Progenitor cell of endocrine pancreas (in vitro differentiated cells): ENCODE data around the gene DENND2C. TPM values are rescaled to one million over a fixed set of nuclear protein-coding genes. Genes with fewer than 3 reads are reported as not detected.

Experiments used
- DNase-seq: peaks from one replicate; pipeline ENCODE4 v3.0.0; 2021; ENCODE audit warnings: low spot score; ENCODE audit not compliant: unreplicated experiment
- H3K27ac Mint-ChIP-seq: 2 replicates; pipeline ENCODE4 v1.8.0; 2021; ENCODE audit warnings: mild to moderate bottlenecking, moderate library complexity, mixed read lengths
- H3K27me3 Mint-ChIP-seq: 2 replicates; pipeline ENCODE4 v1.8.0; 2021; ENCODE audit warnings: mixed read lengths
- H3K36me3 Mint-ChIP-seq: 2 replicates; pipeline ENCODE4 v1.8.0; 2022; ENCODE audit warnings: mixed read lengths; ENCODE audit not compliant: insufficient read depth
- H3K4me1 Mint-ChIP-seq: 2 replicates; pipeline ENCODE4 v1.8.0; 2021; ENCODE audit warnings: low read depth, mixed read lengths
- H3K4me3 Mint-ChIP-seq: 2 replicates; pipeline ENCODE4 v1.8.0; 2021; ENCODE audit warnings: low read depth, mild to moderate bottlenecking, moderate library complexity, mixed read lengths
- H3K9me3 Mint-ChIP-seq: 2 replicates; pipeline ENCODE4 v1.8.0; 2021; ENCODE audit warnings: low read depth, mixed read lengths
- total RNA-seq: library from RNA; stranded (reverse); gene quantifications from 2 replicates; pipeline ENCODE4 v1.2.1, GENCODE V29; 2021
- TF ChIP-seq, protein P1 (sequence below): fragments of 200-600 bp; sonication (generic); IDR thresholded peaks from one replicate; pipeline ENCODE4 v1.5.0; 2021; ENCODE audit warnings: antibody characterized with exemption, mild to moderate bottlenecking; ENCODE audit not compliant: unreplicated experiment

Gene DENND2C
- total RNA-seq, 1 donor from 2014 or later = 10.6 TPM

DNA sequence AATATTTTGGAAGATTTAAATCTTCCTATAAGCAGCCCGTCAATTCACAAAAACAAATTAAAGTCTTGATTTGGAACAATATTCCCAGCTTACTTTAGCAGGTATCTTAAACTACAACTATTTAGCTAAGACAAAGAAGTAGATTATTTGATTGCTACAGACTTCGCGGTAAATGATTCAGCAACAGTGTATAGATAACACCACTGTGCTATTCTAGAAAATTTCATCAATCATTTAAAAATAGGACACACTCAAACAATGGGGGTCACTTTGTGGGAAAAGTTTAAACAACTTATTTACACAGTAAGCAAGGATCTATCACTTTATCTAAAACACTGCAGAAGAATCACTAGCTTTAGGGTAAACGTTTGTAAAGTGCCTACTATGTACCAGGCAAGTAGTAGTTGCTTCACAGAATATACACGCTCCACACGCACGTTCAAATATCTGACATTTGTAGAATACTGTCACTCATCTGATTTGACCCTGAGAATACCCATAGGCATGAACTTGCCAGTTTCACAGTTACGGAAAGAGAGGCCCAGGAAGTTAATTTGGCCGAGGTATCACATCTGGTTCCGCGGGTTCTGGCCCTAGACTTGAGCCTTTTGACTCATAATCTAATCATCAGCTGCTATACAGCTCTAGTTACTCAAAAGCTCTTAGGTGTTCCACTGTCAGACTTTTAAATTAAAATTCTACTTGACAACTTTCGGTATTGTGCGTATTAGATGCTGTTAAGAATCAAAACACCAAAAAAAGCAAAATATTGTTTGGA is 876 bp downstream of the DENND2C start:
- no peak for DNase-seq
- TF ChIP-seq, protein P1, sequence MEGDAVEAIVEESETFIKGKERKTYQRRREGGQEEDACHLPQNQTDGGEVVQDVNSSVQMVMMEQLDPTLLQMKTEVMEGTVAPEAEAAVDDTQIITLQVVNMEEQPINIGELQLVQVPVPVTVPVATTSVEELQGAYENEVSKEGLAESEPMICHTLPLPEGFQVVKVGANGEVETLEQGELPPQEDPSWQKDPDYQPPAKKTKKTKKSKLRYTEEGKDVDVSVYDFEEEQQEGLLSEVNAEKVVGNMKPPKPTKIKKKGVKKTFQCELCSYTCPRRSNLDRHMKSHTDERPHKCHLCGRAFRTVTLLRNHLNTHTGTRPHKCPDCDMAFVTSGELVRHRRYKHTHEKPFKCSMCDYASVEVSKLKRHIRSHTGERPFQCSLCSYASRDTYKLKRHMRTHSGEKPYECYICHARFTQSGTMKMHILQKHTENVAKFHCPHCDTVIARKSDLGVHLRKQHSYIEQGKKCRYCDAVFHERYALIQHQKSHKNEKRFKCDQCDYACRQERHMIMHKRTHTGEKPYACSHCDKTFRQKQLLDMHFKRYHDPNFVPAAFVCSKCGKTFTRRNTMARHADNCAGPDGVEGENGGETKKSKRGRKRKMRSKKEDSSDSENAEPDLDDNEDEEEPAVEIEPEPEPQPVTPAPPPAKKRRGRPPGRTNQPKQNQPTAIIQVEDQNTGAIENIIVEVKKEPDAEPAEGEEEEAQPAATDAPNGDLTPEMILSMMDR = no peak
- H3K36me3 Mint-ChIP-seq = no peaks in the 10 kb centered on the region
- H3K4me3 Mint-ChIP-seq = peak overlapping the region; percentile 84
- H3K27ac Mint-ChIP-seq = peak overlapping the region; percentile 99
- peaks cover 14% of the 10 kb centered on the region for H3K27me3 Mint-ChIP-seq
- no peaks in the 10 kb centered on the region for H3K9me3 Mint-ChIP-seq
- peaks cover 33% of the 10 kb centered on the region for H3K4me1 Mint-ChIP-seq

DNA sequence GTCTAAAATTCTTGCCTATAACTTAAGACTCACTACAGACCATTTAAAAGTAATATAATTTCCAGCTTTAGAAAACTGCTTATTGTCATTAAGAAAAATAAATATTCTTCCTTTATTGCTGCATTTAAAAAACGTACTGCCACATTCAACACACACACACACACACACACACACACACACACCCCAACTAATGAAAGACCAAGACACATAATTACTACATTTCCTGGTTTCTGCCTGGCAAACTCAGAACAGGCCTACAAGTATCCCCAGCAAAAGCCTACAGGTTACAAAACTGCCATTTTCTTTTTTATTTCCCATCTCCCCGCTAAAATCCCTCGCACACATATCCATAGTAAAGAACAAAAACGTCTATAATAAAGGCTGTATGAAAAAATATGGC is 1.5 kb downstream of the DENND2C start:
- DNase-seq = no peak
- H3K27ac Mint-ChIP-seq = peak overlapping the region; percentile 99
- TF ChIP-seq, protein P1 = no peak
- H3K4me1 Mint-ChIP-seq = peaks cover 33% of the 10 kb centered on the region
- H3K4me3 Mint-ChIP-seq = peak overlapping the region; percentile 84
- H3K36me3 Mint-ChIP-seq = no peaks in the 10 kb centered on the region
- H3K27me3 Mint-ChIP-seq = peaks cover 10% of the 10 kb centered on the region
- no peaks in the 10 kb centered on the region for H3K9me3 Mint-ChIP-seq

DNA sequence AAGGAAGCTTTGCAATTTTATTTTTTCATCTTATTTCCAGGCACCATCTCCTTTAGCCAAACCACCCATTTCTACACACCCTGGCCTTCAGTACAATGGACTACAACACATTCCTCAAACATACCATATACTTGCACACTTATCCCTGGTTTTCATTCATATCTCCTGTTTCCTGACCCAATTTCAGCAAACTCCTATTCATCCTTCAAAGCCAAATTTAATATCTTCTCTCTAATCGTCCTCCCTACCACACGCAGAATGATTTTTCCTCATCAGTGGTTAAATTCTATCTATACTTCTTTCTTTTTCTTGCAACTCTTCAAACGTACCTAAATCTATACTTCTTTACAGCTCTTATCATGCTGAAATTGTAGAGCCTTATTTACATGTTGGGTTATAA is 2.9 kb downstream of the DENND2C start:
- Mint-ChIP-seq H3K27ac (no peak overlapping the region), H3K9me3 (no peaks in the 10 kb centered on the region), H3K27me3 (peaks cover 7% of the 10 kb centered on the region), H3K4me1 (peaks cover 33% of the 10 kb centered on the region), H3K36me3 (no peaks in the 10 kb centered on the region), H3K4me3 (no peak overlapping the region)
- TF ChIP-seq, protein P1 = no peak
- no peak for DNase-seq

DNA sequence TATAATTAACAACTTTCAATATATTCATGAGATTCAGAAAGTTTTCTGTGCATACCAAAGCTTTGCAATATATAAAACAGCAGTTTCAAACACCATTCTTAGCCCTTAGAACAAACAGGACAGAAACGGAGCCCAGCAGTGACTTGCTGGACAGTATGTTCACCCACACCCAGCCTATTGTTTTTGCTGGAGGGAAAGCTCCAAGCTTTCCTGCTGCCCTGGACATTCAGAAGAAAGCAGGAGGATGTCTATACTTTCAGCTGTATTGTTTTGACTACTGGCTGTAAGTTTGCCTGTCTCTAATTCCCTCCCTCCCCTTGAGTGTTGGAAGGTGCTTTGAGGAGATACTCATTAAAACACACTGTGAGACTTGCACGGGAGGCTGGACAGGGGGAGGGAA is 9.6 kb downstream of the DENND2C start:
- no peak for DNase-seq

DNA sequence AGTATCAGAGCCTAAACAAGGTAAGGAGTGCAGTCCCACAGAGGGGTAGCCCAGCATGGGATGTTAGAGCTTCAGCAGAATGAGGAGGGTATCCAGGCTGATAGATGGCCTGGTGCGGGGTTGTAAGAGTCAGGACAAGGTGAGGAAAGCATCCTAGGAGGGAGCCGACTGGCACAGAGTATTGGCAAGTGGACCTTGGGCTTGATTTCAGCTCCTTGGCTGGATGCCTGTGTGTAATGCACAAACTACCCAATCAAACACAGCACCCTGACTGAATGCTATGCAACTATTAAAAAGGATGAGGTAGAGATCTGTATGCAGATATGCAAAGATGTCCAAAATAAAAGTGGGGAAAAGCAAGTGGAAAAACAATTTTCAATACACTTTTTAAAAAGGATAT is 18.0 kb downstream of the DENND2C start:
- Mint-ChIP-seq H3K9me3 (no peaks in the 10 kb centered on the region), H3K27me3 (no peaks in the 10 kb centered on the region), H3K36me3 (no peaks in the 10 kb centered on the region), H3K4me3 (no peak overlapping the region), H3K27ac (no peak overlapping the region), H3K4me1 (no peaks in the 10 kb centered on the region)
- TF ChIP-seq, protein P1 = no peak
- DNase-seq = no peak

More for the DNA sequence above, 9.6 kb downstream of the DENND2C start:
- peaks cover 19% of the 10 kb centered on the region for H3K4me1 Mint-ChIP-seq
- H3K36me3 Mint-ChIP-seq = no peaks in the 10 kb centered on the region
- TF ChIP-seq, protein P1 = no peak
- H3K27me3 Mint-ChIP-seq = no peaks in the 10 kb centered on the region
- H3K9me3 Mint-ChIP-seq = no peaks in the 10 kb centered on the region
- no peak overlapping the region for H3K4me3 Mint-ChIP-seq
- H3K27ac Mint-ChIP-seq = peak overlapping the region; percentile 18
